RPMI7951 (cell line): ENCODE results near the gene ZNF12. TPM values are rescaled to one million over a fixed set of nuclear protein-coding genes. Genes with fewer than 3 reads are reported as not detected.

Experiments
- DNase-seq: peaks from one replicate; pipeline ENCODE4 v3.0.0-alpha.2; 2012; ENCODE audit warnings: low read depth
- total RNA-seq: library from RNA; depleted of rRNA; stranded (reverse); fragments of >200 nt; shearing (Covaris generic); gene quantifications from 2 replicates; pipeline ENCODE4 v1.2.3, GENCODE V29; 2014; rRNA removed

ZNF12 gene
- total RNA-seq, 1 experiment from 2014 or later, result 25.1 TPM

DNA sequence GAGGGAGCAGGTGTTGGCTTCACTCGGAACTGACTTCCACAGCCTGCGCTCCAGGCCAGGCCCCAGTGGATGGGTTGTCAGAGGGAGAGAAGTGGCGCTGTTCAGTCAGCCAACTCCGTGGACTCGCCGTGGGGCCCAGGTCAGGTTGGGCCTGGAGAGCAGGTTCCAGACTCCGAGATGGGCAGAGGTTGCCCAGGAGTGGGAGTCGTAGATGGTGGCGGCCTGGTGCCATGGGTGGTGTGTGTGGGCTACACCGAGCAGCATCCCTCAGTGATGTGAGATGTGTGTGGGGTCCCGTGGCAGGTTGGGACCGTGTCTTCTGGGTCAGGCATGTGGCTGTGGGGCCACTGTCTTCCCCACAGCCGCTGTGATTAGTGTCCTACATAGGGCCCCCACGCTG, 59.2 kb downstream of the ZNF12 start:
- DNase-seq, result no peak

DNA sequence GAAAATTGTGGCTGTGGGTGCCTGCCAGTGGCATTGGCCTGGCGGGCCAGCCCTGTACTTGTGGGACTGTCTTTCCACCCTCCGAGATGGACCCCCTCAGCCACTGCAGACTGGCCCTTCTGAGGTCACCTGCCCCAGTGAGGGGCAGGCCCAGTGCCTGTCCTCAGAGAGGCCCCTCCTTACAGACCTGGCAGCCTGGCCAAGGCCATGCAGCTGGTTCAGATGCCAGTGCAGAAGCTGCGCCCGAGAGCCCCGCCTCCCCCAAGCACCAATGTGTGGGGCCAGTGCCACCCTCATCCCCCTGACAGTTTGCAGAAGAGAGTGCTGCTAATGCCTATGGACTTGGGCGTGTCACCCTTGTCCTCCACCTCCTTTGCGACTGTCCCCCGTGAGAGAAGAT, 59.7 kb downstream of the ZNF12 start:
- DNase-seq, result no peak

DNA sequence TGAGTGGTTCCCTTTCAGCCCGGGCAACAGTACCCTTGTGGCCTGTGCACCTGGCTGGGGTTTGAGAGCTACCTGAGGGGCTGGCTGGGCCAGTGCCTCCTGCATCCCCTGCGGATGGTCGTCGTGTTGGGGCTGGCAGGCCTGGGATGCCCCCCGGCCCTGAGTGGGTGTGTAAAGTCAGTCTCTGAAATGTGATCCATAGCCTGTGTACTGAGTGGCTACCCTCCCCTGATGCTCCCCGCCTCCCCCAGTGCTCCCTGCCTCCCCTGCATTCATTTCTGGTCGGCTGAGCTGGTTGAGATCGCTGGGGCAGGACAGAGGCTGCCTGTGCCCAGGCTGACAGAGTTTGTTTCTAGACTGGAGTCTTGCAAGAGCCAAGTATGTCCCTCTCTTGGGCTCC, 60.3 kb downstream of the ZNF12 start:
- no peak for DNase-seq

DNA sequence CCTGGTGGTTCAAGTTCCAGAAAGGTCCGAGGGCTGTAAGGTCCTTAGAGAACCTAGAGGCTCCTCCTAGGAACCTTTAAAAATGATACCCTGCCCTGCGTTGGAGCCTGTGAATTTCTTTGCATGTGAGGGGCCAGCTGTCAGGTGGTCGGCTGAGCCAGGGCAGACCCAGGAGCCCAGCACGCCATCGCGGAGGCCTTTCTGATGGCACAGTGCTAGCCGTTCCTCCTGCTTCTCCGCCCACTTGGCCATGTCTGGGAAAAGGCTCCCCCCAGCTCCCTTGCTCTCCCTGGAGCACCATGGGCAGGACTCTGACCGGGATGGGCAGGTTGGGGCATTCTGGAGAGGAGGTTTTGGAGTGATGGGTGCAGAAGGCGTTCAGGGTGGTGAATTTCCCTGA, 62.0 kb downstream of the ZNF12 start:
- no peak for DNase-seq

DNA sequence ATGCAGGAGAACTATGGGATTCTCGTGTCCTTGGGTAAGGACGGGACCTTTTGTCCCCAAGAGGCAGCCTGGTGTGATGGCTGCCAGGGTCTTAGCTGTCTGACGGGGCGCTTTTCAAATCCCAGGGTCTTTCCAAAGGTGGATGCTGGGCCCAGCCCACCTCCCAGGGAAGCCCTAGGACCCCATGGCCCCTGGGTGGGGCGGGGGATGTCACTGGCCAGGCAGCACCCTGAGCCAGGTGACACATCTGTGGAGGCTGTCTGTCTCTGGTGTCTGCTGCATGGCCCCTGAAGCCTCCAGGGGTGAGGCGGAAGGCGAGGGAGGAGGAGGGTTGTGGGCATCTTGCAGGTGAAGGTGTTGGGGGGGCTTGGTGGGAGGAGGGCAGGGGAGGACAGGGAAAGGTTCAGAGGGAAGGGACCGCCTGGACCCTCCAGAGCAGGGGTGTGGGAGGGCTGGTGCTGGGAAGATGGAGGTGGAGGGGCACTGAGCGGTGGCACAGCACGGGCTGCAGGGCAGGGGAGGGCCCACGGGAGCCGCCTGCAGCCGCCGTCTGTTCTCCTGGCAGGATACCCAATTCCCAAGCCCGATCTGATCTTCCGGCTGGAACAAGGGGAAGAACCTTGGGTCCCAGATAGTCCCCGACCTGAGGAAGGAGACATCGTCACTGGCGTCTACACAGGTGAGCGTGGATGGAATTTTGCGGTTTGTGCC, 62.7 kb downstream of the ZNF12 start:
- no peak for DNase-seq

DNA sequence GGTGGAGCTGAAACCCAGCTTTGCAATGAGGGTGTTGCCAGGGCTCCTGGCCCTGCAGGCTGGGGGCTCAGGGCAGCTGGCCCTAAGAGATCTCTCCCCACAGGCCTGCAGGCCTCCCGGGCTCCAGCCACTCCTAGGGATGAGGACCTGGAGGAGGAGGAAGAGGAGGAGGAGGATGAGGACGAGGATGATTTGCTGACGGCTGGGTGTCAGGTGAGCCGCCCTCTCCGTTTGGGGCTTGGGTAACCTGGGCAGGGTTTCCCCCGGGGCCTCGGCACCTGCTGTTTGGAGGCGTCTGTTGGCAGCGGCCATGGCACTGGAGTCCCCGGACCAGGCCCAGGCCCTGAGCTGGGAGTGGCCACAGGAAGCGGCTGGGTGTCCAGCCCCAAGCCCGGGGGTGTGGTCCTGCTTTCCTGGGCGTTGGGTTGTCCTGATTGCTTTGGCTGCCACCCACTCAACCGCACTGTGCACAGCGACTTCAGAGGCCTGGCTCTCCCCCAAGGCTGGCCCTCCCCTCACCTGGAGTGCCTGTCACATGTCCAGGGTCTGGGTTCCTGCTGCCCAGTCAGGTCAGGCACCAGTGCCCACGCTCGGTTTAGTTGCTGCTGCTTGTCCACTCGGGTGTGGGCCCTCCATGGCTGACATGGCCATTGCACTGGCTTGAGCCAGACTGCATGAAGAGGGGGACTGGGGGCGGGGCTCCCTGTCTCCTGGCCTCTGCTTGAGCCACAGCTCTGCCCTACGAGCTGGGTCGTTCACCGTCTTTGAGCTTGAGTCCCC, 63.7 kb downstream of the ZNF12 start:
- DNase-seq, result no peak

DNA sequence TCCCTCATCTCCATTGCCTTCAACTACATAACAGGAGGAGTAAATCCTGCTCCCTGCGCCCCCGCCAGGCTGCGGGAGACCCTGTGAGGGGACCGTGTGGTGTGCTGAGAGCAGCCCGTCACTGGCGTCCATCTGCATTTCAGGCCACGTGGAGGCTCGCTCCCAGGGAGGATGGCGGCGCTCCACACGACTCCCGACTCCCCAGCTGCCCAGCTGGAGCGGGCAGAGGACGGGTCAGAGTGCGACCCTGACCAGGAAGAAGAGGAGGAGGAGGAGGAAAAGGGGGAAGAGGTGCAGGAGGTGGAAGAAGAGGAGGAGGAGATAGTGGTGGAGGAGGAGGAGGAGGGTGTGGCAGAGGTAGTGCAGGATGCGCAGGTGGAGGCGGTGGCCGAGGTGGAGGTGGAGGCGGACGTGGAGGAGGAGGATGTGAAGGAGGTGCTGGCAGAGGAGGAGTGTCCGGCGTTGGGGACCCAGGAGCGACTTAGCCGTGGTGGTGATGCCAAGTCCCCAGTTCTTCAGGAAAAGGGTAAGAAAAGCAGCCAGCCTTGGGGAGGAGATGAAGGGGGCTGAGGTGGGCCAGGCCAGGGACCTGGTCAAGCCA, 64.4 kb downstream of the ZNF12 start:
- DNase-seq, result no peak

DNA sequence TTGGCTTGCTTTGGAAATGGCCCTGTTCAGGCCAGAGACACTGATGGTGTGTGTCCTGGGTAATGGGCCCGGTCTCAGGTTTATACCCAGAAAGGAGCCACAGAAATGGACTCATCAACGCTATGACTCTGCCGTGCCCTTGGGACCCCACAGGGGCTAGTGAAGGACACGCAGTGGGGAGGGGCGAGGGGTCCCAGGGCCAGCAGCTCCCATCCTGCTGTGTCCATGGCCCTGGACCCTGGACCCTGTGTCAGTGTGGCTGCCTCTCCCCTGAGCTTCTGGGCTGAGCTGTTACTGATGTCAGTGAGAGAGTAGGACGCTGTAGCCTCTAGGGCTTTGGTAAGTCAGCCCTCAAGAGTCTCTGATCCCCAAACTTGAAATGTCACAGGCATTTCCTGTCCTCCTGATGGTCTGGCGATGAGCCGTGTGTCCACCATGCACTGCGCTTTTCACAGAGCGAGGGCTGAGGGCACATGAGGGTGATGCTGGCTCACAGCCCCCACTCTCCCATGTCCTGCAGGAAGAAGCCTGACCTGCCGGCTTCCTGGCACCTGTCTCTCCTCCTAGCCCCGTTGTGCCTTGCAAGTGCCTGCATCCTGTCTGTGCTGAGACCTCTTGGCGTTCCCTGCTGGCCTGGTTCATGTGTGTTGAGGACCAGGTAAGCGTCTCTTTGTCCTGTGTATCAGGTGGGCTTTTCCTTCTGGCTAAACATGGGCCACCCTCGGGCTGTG, 65.3 kb downstream of the ZNF12 start:
- DNase-seq, result no peak

DNA sequence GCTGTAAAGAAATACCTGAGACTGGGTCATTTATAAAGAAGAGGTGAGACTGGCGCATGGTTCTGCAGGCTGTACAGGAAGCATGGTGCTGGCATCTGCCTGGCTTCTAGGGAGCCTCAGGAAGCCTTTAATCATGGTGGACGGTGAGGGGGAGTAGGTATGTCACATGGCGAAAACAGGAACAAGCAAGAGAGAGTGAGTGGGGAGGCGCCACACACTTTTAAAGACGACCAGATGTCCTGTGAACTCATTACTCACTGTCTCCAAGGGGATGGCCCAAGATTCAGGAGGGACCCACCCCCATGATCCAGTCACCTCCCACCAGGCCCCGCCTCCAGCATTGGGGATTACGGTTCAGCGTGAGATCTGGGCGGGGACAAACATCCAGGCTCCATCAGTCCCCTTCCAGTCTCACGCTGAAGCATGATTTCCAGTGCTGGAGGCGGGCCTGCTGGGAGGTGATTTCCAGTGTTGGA, 66.5 kb downstream of the ZNF12 start:
- DNase-seq, result peak; percentile 32

DNA sequence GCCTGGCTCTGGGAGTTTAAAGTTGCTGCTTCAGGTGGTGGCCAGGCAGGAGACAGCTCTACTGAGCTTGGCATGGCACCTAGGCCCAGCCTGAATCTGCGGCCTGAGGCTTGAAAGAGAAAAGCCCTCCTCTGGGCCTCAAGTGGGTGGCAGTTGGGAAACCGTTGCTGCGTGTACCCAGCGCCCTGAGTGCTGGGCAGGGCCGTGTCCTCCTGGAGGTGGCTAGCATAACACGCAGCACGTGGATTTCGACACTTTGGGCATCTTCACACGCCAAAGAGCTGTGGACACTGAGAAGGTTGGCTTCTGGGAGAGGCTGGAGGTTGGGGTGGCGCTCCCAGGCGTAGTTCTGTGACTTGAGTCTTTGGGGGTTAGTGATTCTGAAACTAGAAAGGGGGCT, 67.1 kb downstream of the ZNF12 start:
- no peak for DNase-seq

DNA sequence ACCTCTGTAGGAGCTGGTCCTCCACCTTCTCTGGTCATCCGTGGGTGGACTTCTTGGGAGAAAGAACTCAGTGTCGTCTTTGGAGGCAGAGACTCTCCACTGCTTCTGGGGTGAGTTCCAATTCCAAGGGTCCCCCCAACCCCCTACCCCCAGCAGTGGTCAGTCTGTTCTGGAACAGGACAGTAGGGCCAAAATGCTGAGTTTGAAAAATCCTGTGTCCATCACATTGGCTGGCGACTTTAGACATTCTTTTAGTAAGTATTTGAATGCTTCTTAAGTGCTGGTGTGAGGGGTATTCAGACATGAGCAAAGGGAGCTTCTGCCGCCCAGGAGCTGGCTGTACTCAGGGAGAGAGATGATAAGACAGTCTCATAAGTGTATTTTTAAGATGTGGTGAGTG, 67.7 kb downstream of the ZNF12 start:
- DNase-seq, result no peak

Other genes starting within 250 kb of the ZNF12 start
- 307 and 316 TPM in 2 replicates for gene KDELR2, start 222.8 kb downstream of the ZNF12 start, total RNA-seq
- gene GRID2IP, start 155.5 kb downstream of the ZNF12 start, total RNA-seq, result not detected in 2 replicates
- gene ZDHHC4, start 129.5 kb downstream of the ZNF12 start, total RNA-seq, result 68.4 and 77.1 TPM in 2 replicates
- gene INTS15, start 116.9 kb downstream of the ZNF12 start, total RNA-seq, result 14.8 and 16.6 TPM in 2 replicates
- under 0.01 and 0.10 TPM in 2 replicates for gene ZNF853, start 91.3 kb downstream of the ZNF12 start, total RNA-seq
- 2.9 and 6.3 TPM in 2 replicates for gene ZNF316, start 69.6 kb downstream of the ZNF12 start, total RNA-seq
- 0.10 TPM in 1 of 2 replicates, not detected in the other for gene RSPH10B2, start 47.2 kb upstream of the ZNF12 start, total RNA-seq
- 34.9 and 45.2 TPM in 2 replicates for gene CCZ1B, start 119.3 kb upstream of the ZNF12 start, total RNA-seq